ENCODE results near the gene ARGLU1. TPM values are rescaled to one million over a fixed set of nuclear protein-coding genes. Genes with fewer than 3 reads are reported as not detected.

Gene ARGLU1
- total RNA-seq (104 and 126 TPM in 2 replicates), polyA plus RNA-seq (121 and 168 TPM in 2 replicates)

- Histone ChIP-seq H3K4me1 (ENCODE audit: insufficient read depth) (peaks cover 22% of the 10 kb centered on the region), H3K9me3 (ENCODE audit: low read depth) (no peaks in the 10 kb centered on the region), H3K36me3 (replicated peaks; ENCODE audit: insufficient read depth, low read depth) (no peaks in the 10 kb centered on the region), H3K9me2 (replicated peaks; ENCODE audit: insufficient read depth) (no peaks in the 10 kb centered on the region), H3K4me3 (peak within 1 kb of the TSS; percentile 79), H3K27me3 (no peaks in the 10 kb centered on the region), H3K27ac (peak within 1 kb of the TSS; percentile 97), H3K79me2 (peaks cover 51% of the 10 kb centered on the region), H3K4me2 (peak within 1 kb of the TSS; percentile 86), H2AFZ (peak within 1 kb of the TSS; percentile 58), H4K20me1 (ENCODE audit: insufficient read depth, poor library complexity, severe bottlenecking) (peaks cover 43% of the 10 kb centered on the region)
- peak; percentile 96 for DNase-seq (ENCODE audit: low spot score)
- 2% methylated on average over 87 of the region's 108 CpGs for WGBS (ENCODE audit: low lambda C conversion rate, missing lambda C conversion rate)
- no peak for TF ChIP-seq EZH2 (IDR thresholded peaks at IDR 0.05; ENCODE audit: borderline replicate concordance)
- TF ChIP-seq EZH2phosphoT487 (IDR thresholded peaks at IDR 0.05; ENCODE audit: low read depth, severe bottlenecking, unreplicated experiment) = no peak
Observed at GRCh38 chr13:106567474-106568298, at the start of gene ARGLU1. ARGLU1 (minus strand) TSS chr13:106568137; CDS start chr13:106567919, 218 bp downstream.

DNA sequence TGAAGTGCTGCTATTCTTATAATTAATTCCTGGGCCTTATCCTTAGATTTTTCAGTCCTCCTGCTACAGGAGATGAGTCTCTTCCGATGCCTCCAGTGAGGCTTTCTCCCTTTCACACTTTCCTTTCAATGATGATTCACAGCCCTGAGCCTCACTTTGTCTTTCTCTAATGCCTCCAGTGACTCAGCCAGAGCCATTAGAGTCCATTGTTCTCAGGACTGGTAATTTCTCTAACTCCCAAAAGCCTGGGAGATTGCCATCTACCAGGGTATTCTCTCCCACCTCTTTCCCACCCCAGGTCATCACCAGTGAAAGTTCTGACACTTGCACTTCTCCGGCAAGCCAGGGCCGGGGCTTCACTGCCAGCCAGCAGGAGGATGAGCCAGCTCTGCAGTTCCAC, 49.6 kb upstream of the ARGLU1 start:
- Histone ChIP-seq H3K4me1 (ENCODE audit: insufficient read depth) (peaks cover 5% of the 10 kb centered on the region), H4K20me1 (ENCODE audit: insufficient read depth, poor library complexity, severe bottlenecking) (no peaks in the 10 kb centered on the region), H3K36me3 (replicated peaks; ENCODE audit: insufficient read depth, low read depth) (no peaks in the 10 kb centered on the region), H3K27ac (no peak overlapping the region), H2AFZ (no peak overlapping the region), H3K4me3 (no peak overlapping the region), H3K9me2 (replicated peaks; ENCODE audit: insufficient read depth) (no peaks in the 10 kb centered on the region), H3K27me3 (no peaks in the 10 kb centered on the region), H3K79me2 (no peaks in the 10 kb centered on the region), H3K9me3 (ENCODE audit: low read depth) (no peaks in the 10 kb centered on the region), H3K4me2 (no peak overlapping the region)
- TF ChIP-seq EZH2phosphoT487 (IDR thresholded peaks at IDR 0.05; ENCODE audit: low read depth, severe bottlenecking, unreplicated experiment) (no peak), EZH2 (IDR thresholded peaks at IDR 0.05; ENCODE audit: borderline replicate concordance) (no peak)
- TF ChIP-seq, protein P1, sequence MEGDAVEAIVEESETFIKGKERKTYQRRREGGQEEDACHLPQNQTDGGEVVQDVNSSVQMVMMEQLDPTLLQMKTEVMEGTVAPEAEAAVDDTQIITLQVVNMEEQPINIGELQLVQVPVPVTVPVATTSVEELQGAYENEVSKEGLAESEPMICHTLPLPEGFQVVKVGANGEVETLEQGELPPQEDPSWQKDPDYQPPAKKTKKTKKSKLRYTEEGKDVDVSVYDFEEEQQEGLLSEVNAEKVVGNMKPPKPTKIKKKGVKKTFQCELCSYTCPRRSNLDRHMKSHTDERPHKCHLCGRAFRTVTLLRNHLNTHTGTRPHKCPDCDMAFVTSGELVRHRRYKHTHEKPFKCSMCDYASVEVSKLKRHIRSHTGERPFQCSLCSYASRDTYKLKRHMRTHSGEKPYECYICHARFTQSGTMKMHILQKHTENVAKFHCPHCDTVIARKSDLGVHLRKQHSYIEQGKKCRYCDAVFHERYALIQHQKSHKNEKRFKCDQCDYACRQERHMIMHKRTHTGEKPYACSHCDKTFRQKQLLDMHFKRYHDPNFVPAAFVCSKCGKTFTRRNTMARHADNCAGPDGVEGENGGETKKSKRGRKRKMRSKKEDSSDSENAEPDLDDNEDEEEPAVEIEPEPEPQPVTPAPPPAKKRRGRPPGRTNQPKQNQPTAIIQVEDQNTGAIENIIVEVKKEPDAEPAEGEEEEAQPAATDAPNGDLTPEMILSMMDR (IDR thresholded peaks at IDR 0.05; ENCODE audit: poor library complexity) = no peak
- DNase-seq (ENCODE audit: low spot score) = no peak
- 69% methylated on average over 3 of the region's 3 CpGs for WGBS (ENCODE audit: low lambda C conversion rate, missing lambda C conversion rate)

DNA sequence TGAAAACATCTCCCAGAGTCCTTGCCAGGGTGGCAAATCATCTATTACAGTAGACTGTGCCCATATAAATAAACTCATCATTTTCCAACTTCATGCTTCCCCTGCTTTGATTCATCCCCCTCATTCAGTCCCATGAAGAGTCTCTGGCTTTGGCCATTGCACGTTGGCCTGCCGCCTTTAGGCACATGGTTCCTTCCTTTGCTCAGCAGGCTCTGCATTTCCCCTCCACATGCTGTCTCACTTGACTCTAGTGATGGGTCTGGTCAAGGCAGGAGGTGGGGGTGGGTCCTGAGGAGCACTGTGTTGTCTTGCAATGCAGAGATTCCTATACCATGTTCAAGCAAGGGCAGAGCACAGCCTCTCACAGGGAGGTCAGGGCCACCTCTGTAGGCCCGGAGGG, 48.8 kb upstream of the ARGLU1 start:
- Histone ChIP-seq H4K20me1 (ENCODE audit: insufficient read depth, poor library complexity, severe bottlenecking) (no peaks in the 10 kb centered on the region), H3K4me2 (no peak overlapping the region), H3K27ac (no peak overlapping the region), H3K4me1 (ENCODE audit: insufficient read depth) (peaks cover 5% of the 10 kb centered on the region), H3K27me3 (no peaks in the 10 kb centered on the region), H2AFZ (no peak overlapping the region), H3K79me2 (no peaks in the 10 kb centered on the region), H3K9me3 (ENCODE audit: low read depth) (no peaks in the 10 kb centered on the region), H3K9me2 (replicated peaks; ENCODE audit: insufficient read depth) (no peaks in the 10 kb centered on the region), H3K4me3 (no peak overlapping the region), H3K36me3 (replicated peaks; ENCODE audit: insufficient read depth, low read depth) (no peaks in the 10 kb centered on the region)
- no peak for TF ChIP-seq EZH2phosphoT487 (IDR thresholded peaks at IDR 0.05; ENCODE audit: low read depth, severe bottlenecking, unreplicated experiment)
- TF ChIP-seq, protein P1 (IDR thresholded peaks at IDR 0.05; ENCODE audit: poor library complexity) = no peak
- TF ChIP-seq EZH2 (IDR thresholded peaks at IDR 0.05; ENCODE audit: borderline replicate concordance) = no peak
- no peak for DNase-seq (ENCODE audit: low spot score)
- WGBS (ENCODE audit: low lambda C conversion rate, missing lambda C conversion rate) = 97% methylated on average over 3 of the region's 3 CpGs

DNA sequence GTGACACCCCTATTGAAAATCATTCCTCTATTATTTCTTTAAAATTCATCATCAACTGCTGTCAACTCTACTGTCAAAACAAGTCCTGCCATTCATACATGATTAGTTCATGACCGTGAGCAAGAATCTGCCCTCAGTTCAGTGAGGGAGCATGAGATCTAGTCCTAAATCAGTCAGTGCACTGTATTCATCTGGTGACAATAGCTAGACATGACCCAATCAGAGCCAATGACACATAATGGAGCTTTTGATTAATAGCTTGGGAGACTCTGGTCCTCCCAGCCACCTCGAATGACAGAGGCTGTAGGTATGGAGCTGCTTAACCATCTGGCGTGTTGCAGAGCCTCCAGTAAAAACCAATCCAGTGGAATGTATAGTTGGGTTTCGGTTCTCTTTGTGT, 46.9 kb upstream of the ARGLU1 start:
- H3K4me3 ChIP-seq = no peak overlapping the region
- H3K36me3 ChIP-seq (replicated peaks; ENCODE audit: insufficient read depth, low read depth) = no peaks in the 10 kb centered on the region
- no peaks in the 10 kb centered on the region for H3K27me3 ChIP-seq
- H4K20me1 ChIP-seq (ENCODE audit: insufficient read depth, poor library complexity, severe bottlenecking) = no peaks in the 10 kb centered on the region
- H3K9me3 ChIP-seq (ENCODE audit: low read depth) = no peaks in the 10 kb centered on the region
- no peak overlapping the region for H3K4me2 ChIP-seq
- 90% methylated on average over 4 of the region's 4 CpGs for WGBS (ENCODE audit: low lambda C conversion rate, missing lambda C conversion rate)
- no peak overlapping the region for H3K27ac ChIP-seq
- H3K4me1 ChIP-seq (ENCODE audit: insufficient read depth) = peaks cover 10% of the 10 kb centered on the region
- H3K9me2 ChIP-seq (replicated peaks; ENCODE audit: insufficient read depth) = no peaks in the 10 kb centered on the region
- H3K79me2 ChIP-seq = no peaks in the 10 kb centered on the region
- H2AFZ ChIP-seq = no peak overlapping the region
- no peak for DNase-seq (ENCODE audit: low spot score)
- TF ChIP-seq, protein P1 (IDR thresholded peaks at IDR 0.05; ENCODE audit: poor library complexity) = no peak
- TF ChIP-seq EZH2phosphoT487 (IDR thresholded peaks at IDR 0.05; ENCODE audit: low read depth, severe bottlenecking, unreplicated experiment) = no peak
- no peak for TF ChIP-seq EZH2 (IDR thresholded peaks at IDR 0.05; ENCODE audit: borderline replicate concordance)

Measured in hepatocyte (in vitro differentiated cells).